ENCODE data around the gene KIFC1. TPM values are rescaled to one million over a fixed set of nuclear protein-coding genes. Genes with fewer than 3 reads are reported as not detected.
"Not testable (repeated sequence)": the region's sequence is repeated elsewhere in the genome, so short reads cannot be mapped to it uniquely, and the experiment has no call there.

Gene KIFC1
- total and polyA plus RNA-seq, 12 donors: 0.09 to 6.1 (median 0.35) TPM; not detected in 2

DNA sequence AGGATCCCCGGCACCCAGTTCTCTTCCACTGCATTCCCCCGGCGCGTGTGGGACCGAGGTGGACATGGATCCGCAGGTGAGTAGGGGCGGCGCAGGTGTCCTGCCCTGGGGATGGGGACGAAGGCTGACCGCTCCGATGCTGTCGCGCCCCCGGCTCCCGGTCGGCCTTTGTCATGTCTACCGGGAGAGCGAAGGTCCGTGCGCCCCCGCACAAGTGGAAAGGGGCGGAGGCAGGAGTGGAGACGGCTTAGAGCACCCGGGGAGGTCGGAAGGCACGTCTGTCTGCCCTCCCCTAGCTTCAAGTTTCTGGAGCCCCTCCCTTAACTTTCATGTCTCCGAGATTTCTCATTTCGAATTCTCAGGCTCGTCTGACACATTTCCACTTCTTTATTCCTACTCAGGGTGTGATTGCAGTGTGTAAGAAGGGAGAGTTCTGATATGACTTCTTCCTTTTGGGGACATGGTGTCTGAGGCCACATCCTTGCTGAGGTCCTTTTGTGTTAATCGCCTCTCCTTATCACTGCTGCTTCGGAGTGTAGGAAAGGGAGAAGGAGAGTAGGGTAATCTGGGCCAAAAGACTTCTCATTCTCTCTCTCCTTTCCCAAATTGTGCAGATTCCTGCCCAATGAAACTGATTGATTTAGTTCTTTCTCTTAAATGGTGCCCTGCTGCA lies 435 bp downstream of the KIFC1 start:
- H3K27ac ChIP-seq: peak overlapping the region in 7 of 10 donors; percentile 11 to 93 (median 86)
- intact Hi-C loops (cut with DNase I): loop anchor here in 5 of 10 donors (1.0 to 10.0 kb wide), 8 partner anchors 18 to 183 kb away; partner anchors contain the start of genes PHF1 (in 1 of the 5) and ZBTB9 (in 1 of the 5)
- H3K4me1 ChIP-seq: peaks cover 6 to 41% (median 9%) of the 10 kb centered on the region in 9 donors
- peak in 1 of 8 donors; percentile 0 for ATAC-seq
- 0% methylated on average over 31 of the region's 31 CpGs for WGBS, 2 donors
- H3K27me3 ChIP-seq: no peaks in the 10 kb centered on the region
- TF ChIP-seq, protein P1, sequence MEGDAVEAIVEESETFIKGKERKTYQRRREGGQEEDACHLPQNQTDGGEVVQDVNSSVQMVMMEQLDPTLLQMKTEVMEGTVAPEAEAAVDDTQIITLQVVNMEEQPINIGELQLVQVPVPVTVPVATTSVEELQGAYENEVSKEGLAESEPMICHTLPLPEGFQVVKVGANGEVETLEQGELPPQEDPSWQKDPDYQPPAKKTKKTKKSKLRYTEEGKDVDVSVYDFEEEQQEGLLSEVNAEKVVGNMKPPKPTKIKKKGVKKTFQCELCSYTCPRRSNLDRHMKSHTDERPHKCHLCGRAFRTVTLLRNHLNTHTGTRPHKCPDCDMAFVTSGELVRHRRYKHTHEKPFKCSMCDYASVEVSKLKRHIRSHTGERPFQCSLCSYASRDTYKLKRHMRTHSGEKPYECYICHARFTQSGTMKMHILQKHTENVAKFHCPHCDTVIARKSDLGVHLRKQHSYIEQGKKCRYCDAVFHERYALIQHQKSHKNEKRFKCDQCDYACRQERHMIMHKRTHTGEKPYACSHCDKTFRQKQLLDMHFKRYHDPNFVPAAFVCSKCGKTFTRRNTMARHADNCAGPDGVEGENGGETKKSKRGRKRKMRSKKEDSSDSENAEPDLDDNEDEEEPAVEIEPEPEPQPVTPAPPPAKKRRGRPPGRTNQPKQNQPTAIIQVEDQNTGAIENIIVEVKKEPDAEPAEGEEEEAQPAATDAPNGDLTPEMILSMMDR (IDR thresholded peaks at IDR 0.05): no peak
- H3K4me3 ChIP-seq: peak overlapping the region in 9 of 10 donors; percentile 42 to 76 (median 59)
- no peak for DNase-seq
- no peaks in the 10 kb centered on the region for H3K9me3 ChIP-seq
- H3K36me3 ChIP-seq: no peaks in the 10 kb centered on the region

- no peaks in the 10 kb centered on the region for H3K27me3 ChIP-seq
- 45% methylated on average over 5 of the region's 5 CpGs for WGBS, 2 donors
- peaks cover 6 to 41% (median 9%) of the 10 kb centered on the region in 9 donors for H3K4me1 ChIP-seq
- intact Hi-C loops (cut with DNase I): loop anchor here in 2 of 10 donors (5.0 to 10.0 kb wide), 2 partner anchors 35 to 182 kb away; no protein-coding TSS in a partner anchor
- no peaks in the 10 kb centered on the region for H3K9me3 ChIP-seq
- H3K36me3 ChIP-seq: no peaks in the 10 kb centered on the region
- H3K27ac ChIP-seq: peak overlapping the region in 1 of 10 donors; percentile 93
- DNase-seq: no peak
- no peak for ATAC-seq
- TF ChIP-seq, protein P1 (IDR thresholded peaks at IDR 0.05): no peak
- H3K4me3 ChIP-seq: peak overlapping the region in 3 of 10 donors; percentile 42 to 76 (median 71)
Measured at GRCh38 chr6:33392595-33392948, 949 bp downstream of the KIFC1 start.

GRCh38 chr6:33392979-33393378 lies 1.4 kb downstream of the KIFC1 start:
- no peak for ATAC-seq
- Histone ChIP-seq H3K36me3 (peaks cover 0 to under 1% (median 0%) of the 10 kb centered on the region in 9 donors), H3K27ac (peak overlapping the region in 1 of 10 donors; percentile 93), H3K4me3 (peak overlapping the region in 1 of 10 donors; percentile 71), H3K27me3 (no peaks in the 10 kb centered on the region), H3K4me1 (peaks cover 6 to 41% (median 9%) of the 10 kb centered on the region in 9 donors), H3K9me3 (no peaks in the 10 kb centered on the region)
- DNase-seq: no peak
- 55 to 62% methylated on average over 3 of the region's 3 CpGs for WGBS, 2 donors
- TF ChIP-seq, protein P1 (IDR thresholded peaks at IDR 0.05): no peak
- intact Hi-C loops (cut with DNase I): loop anchor here in 2 of 10 donors (5.0 to 10.0 kb wide), 2 partner anchors 34 to 182 kb away; no protein-coding TSS in a partner anchor

DNA sequence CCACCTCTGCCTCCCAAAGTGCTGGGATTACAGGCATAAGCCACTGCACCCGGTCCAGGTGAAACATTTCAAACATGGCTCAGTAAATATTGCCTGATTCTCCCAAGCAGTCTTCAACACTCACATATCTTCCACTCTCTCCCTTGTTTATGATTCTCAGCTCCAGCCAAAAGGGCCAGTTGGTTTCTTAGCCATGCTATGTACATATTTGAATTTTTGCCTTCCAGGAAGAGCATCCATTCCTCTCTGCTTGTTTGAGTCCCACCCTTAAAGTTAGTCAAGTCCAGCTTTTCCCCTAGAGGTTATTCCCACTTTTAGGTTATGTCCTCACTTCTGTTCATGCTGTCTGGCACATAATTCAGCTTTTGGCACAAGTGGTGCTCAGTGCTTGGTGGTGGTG lies 5.9 kb downstream of the KIFC1 start:
- Histone ChIP-seq H3K27ac (no peak overlapping the region), H3K9me3 (no peaks in the 10 kb centered on the region), H3K4me3 (no peak overlapping the region), H3K27me3 (no peaks in the 10 kb centered on the region), H3K36me3 (peaks cover 0 to 14% (median 0%) of the 10 kb centered on the region in 9 donors), H3K4me1 (peaks cover 0 to 26% (median 0%) of the 10 kb centered on the region in 9 donors)
- ATAC-seq: no peak
- 87 to 94% methylated on average over 1 of the region's 1 CpG for WGBS, 2 donors
- intact Hi-C loops (cut with DNase I): loop anchor here in 1 of 10 donors (10.0 kb wide), 1 partner anchor 177 kb away; no protein-coding TSS in a partner anchor
- TF ChIP-seq, protein P1 (IDR thresholded peaks at IDR 0.05): no peak
- no peak for DNase-seq

DNA sequence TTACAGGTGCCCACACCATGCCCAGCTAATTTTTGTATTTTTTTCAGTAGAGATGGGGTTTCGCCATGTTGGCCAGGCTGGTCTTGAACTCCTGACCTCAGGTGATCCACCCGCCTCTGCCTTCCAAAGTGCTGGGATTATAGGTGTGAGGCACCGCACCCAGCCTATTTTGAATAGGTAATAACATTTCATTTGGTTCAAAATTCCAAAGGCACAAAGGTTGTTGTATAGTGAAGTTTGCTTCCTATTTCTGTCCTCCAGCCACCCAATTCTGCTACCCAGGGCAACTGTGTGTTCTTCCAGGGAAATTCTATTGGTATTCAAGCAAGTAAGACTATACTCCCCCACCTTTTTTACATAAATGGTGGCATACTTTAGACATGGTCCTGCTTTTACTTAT lies 7.0 kb downstream of the KIFC1 start:
- not testable (repeated sequence) for DNase-seq, H3K27ac ChIP-seq, ATAC-seq, H3K4me3 ChIP-seq, H3K27me3 ChIP-seq, H3K9me3 ChIP-seq
- H3K36me3 ChIP-seq: peaks cover 0 to 23% (median 0%) of the 10 kb centered on the region in 9 donors
- WGBS, 2 donors: 96 to 97% methylated on average over 3 of the region's 3 CpGs
- intact Hi-C loops (cut with DNase I): loop anchor here in 1 of 10 donors (10.0 kb wide), 1 partner anchor 176 kb away; no protein-coding TSS in a partner anchor
- peaks cover 0 to 15% (median 0%) of the 10 kb centered on the region in 9 donors for H3K4me1 ChIP-seq

DNA sequence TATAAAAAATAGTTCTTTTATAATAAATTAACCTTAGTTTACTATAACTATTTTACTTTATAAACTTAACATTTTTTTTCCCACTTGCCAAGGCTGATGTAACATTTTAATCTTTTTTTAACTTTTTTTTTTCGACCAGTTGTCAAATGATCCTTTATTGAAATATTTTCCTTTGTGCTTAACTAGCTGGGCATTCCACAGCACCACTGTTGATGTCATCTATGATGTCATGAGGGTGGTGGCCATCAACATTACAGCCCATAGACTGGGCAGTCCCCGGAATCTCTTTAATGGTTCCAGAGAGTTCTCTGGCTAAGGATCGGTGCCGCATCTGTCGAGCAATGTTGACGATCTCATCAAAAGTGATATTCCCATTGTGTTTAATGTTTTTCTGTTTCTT lies 8.3 kb downstream of the KIFC1 start:
- not testable (repeated sequence) for ATAC-seq, H3K27me3 ChIP-seq, H3K9me3 ChIP-seq, DNase-seq, H3K4me3 ChIP-seq, H3K4me1 ChIP-seq, H3K27ac ChIP-seq
- intact Hi-C loops (cut with DNase I): loop anchor here in 1 of 10 donors (10.0 kb wide), 1 partner anchor 175 kb away; no protein-coding TSS in a partner anchor
- WGBS, 2 donors: 93 to 96% methylated on average over 6 of the region's 6 CpGs
- peaks cover 0 to 34% (median 0%) of the 10 kb centered on the region in 9 donors for H3K36me3 ChIP-seq
